D721Med (cell line): ENCODE measurements around the gene GSTT2B.
"Not testable (repeated sequence)": the region's sequence is repeated elsewhere in the genome, so short reads cannot be mapped to it uniquely, and the experiment has no call there.

Experiments
- DNase-seq: peaks from one replicate; pipeline ENCODE4 v3.0.0; 2011; ENCODE audit warnings: low spot score; ENCODE audit not compliant: insufficient read length
- FAIRE-seq: peaks from 2 replicates; lab custom pipeline; 2011; peaks lifted over from hg19 to GRCh38; lab: Jason Lieb, UNC
- TF ChIP-seq, protein P1 (sequence below): IDR thresholded peaks from 2 replicates; pipeline ENCODE4 v1.5.1; 2012; ENCODE audit warnings: mild to moderate bottlenecking, control low read depth; ENCODE audit not compliant: insufficient read depth; ENCODE audit errors: missing control alignments

The GSTT2B gene

DNA sequence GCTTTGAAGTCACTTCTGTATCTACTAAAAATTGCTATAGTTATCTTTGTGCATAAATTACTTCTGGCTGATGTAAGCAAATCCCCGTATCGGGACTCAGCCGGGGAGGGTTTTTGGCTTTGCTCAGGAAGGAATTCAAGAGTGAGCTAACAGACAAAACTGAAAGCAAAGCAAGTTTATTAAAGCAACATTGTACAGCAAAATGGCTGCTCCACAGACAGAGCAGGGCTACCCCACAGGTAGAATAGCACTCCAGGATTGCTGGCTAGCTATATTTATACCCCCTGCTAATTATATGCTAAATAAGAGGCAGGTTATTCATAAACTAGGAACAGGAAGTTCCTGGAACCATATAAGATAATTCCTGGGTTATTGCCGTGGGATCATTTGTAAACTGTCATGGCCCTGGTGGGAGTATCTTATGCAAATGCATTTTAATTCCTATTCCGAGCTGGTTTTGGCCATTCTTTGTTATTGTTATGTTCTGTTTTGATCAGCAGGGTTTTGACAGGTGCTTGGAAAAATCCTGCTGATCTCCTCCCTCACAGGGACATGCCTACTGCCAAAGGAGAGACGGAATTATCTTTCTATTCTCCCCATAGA, 51.6 kb downstream of the GSTT2B start:
- TF ChIP-seq, protein P1, sequence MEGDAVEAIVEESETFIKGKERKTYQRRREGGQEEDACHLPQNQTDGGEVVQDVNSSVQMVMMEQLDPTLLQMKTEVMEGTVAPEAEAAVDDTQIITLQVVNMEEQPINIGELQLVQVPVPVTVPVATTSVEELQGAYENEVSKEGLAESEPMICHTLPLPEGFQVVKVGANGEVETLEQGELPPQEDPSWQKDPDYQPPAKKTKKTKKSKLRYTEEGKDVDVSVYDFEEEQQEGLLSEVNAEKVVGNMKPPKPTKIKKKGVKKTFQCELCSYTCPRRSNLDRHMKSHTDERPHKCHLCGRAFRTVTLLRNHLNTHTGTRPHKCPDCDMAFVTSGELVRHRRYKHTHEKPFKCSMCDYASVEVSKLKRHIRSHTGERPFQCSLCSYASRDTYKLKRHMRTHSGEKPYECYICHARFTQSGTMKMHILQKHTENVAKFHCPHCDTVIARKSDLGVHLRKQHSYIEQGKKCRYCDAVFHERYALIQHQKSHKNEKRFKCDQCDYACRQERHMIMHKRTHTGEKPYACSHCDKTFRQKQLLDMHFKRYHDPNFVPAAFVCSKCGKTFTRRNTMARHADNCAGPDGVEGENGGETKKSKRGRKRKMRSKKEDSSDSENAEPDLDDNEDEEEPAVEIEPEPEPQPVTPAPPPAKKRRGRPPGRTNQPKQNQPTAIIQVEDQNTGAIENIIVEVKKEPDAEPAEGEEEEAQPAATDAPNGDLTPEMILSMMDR: no peak
- FAIRE-seq (no peak), DNase-seq (no peak)

- no peak for FAIRE-seq
- TF ChIP-seq, protein P1: no peak
- DNase-seq: no peak
Measured at GRCh38 chr22:23908587-23909205, 52.3 kb downstream of the GSTT2B start.

DNA sequence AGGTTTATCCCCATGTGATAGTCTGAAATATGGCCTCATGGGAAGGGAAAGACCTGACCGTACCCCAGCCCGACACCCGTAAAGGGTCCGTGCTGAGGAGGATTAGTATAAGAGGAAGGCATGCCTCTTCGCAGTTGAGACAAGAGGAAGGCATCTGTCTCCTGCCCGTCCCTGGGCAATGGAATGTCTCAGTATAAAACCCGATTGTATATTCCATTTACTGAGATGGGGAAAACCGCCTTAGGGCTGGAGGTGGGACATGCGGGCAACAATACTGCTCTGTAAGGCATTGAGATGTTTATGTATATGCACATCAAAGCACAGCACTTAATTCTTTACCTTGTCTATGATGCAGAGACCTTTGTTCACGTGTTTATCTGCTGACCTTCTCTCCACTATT, 53.6 kb downstream of the GSTT2B start:
- not testable (repeated sequence) for DNase-seq

More for the DNA sequence above, 53.6 kb downstream of the GSTT2B start:
- not testable (repeated sequence) for FAIRE-seq
